HepG2 (cell line): ENCODE results near the gene ENSA. TPM values are rescaled to one million over a fixed set of nuclear protein-coding genes. Genes with fewer than 3 reads are reported as not detected.
A peak's percentile ranks its signal among the peaks of the same experiment; 100 is the strongest.
"Not testable (repeated sequence)": the region's sequence is repeated elsewhere in the genome, so short reads cannot be mapped to it uniquely, and the experiment has no call there.

Experiments used
- ATAC-seq: fragments of 200-7000 bp; cut with Tn5 transposase; 3 replicates; pipeline ENCODE4 v1.9.1; 2020; ENCODE audit warnings: mild to moderate bottlenecking, moderate library complexity
- BruUV-seq: library from RNA; stranded (reverse); fragments of 400-500 nt; replicated peaks from 2 replicates; lab custom pipeline; 2021; lab: Mats Ljungman, UMichigan
- CTCF ChIA-PET: fragments of 300-600 bp; formaldehyde crosslinking; extraction: SDS; loops from one replicate; lab custom pipeline; 2021; ENCODE audit warnings: low total read pairs, inconsistent platforms, low intra/inter-chr PET ratio; lab: Yijun Ruan, JAX
- POLR2A ChIA-PET: fragments of 350-600 bp; sonication (Branson Sonifier 250); formaldehyde crosslinking; loops from one replicate; lab custom pipeline; 2020; ENCODE audit warnings: antibody characterized with exemption, inconsistent platforms; lab: Yijun Ruan, JAX
- DNase-seq: peaks from one replicate; pipeline ENCODE4 v3.0.0-alpha.2; 2015; ENCODE audit warnings: low spot score
- FAIRE-seq: peaks from 3 replicates; lab custom pipeline; 2011; peaks lifted over from hg19 to GRCh38; lab: Jason Lieb, UNC
- H2AFZ ChIP-seq: one replicate; pipeline ENCODE4 v1.6.1; 2011; ENCODE audit warnings: low read length, inconsistent platforms
- H3K27ac ChIP-seq: fragments of 300-600 bp; 3 replicates; pipeline ENCODE4 v1.8.0; 2011; ENCODE audit warnings: mixed run types, mild to moderate bottlenecking, mixed read lengths, low read length, inconsistent platforms; ENCODE audit not compliant: insufficient read depth; ENCODE audit errors: extremely low read length
- H3K27me3 ChIP-seq, 2 experiments: fragments of 200-600 bp in 1 of 2; 2 replicates in 1 of 2; 3 replicates in 1 of 2; pipeline versions ENCODE4 v1.6.0 to v1.8.0; 2011; ENCODE audit warnings: low read length in 2 of 2, mild to moderate bottlenecking in 2 of 2, moderate library complexity in 2 of 2, inconsistent platforms in 1 of 2; ENCODE audit not compliant: insufficient read depth in 2 of 2, control insufficient read depth in 1 of 2
- H3K36me3 ChIP-seq, 2 experiments: fragments of 200-600 bp in 1 of 2; replicated peaks in 1 of 2; 2 replicates in 1 of 2; 3 replicates in 1 of 2; pipeline versions ENCODE4 v1.5.1 to v1.8.0; 2011; ENCODE audit warnings: low read length in 2 of 2, inconsistent platforms in 1 of 2; ENCODE audit not compliant: insufficient read depth in 2 of 2, control insufficient read depth in 1 of 2
- H3K4me1 ChIP-seq: 2 replicates; pipeline ENCODE4 v1.5.1; 2012; ENCODE audit warnings: low read length, inconsistent platforms; ENCODE audit not compliant: insufficient read depth
- H3K4me2 ChIP-seq: 2 replicates; pipeline ENCODE4 v1.6.0; 2011; ENCODE audit warnings: low read depth, low read length, inconsistent platforms
- H3K4me3 ChIP-seq, 3 experiments: fragments of 200-600 bp in 1 of 3; sonication (generic), shearing (Covaris generic) in 1 of 3; replicated peaks in 1 of 3; 2 replicates each; pipeline ENCODE4 v1.5.1; 2011 to 2016; ENCODE audit warnings: low read length in 3 of 3, inconsistent platforms in 2 of 3, low read depth in 2 of 3, mild to moderate bottlenecking in 2 of 3, control low read depth in 1 of 3, mixed read lengths in 1 of 3; ENCODE audit not compliant: insufficient read depth in 1 of 3
- H3K79me2 ChIP-seq: one replicate; pipeline ENCODE4 v1.6.1; 2011; ENCODE audit warnings: low read length, inconsistent platforms; ENCODE audit not compliant: insufficient read depth
- H3K9ac ChIP-seq: 2 replicates; pipeline ENCODE4 v1.6.0; 2011; ENCODE audit warnings: mild to moderate bottlenecking, low read depth, low read length, inconsistent platforms; ENCODE audit not compliant: insufficient read depth
- H3K9me3 ChIP-seq: 2 replicates; pipeline ENCODE4 v1.5.1; 2012; ENCODE audit warnings: mild to moderate bottlenecking, low read length
- H4K20me1 ChIP-seq: 2 replicates; pipeline ENCODE4 v1.6.0; 2011; ENCODE audit warnings: inconsistent platforms, mild to moderate bottlenecking, low read length, moderate library complexity; ENCODE audit not compliant: insufficient read depth
- ATF5 ChIP-seq: sonication (generic); formaldehyde crosslinking; IDR thresholded peaks from 2 replicates; pipeline ENCODE4 v1.4.0; 2020; ENCODE audit warnings: mild to moderate bottlenecking, low read depth, missing genetic modification reagents
- FLYWCH1 ChIP-seq: sonication (generic); formaldehyde crosslinking; IDR thresholded peaks from 2 replicates; pipeline ENCODE4 v1.8.1; 2023; ENCODE audit warnings: mild to moderate bottlenecking, missing genetic modification reagents
- HMG20A ChIP-seq: IDR thresholded peaks from 2 replicates; pipeline ENCODE4 v1.6.1; 2016; ENCODE audit warnings: borderline replicate concordance
- HNRNPUL1 ChIP-seq: fragments of 200-400 bp; formaldehyde crosslinking; IDR thresholded peaks from 2 replicates; pipeline ENCODE4 v1.6.1; 2017; ENCODE audit warnings: low read depth, mild to moderate bottlenecking, low read length, moderate library complexity
- KDM2A ChIP-seq: sonication (generic); formaldehyde crosslinking; IDR thresholded peaks from 2 replicates; pipeline ENCODE4 v1.4.0; 2020; ENCODE audit warnings: low read depth, missing genetic modification reagents, borderline replicate concordance
- KDM3A ChIP-seq: IDR thresholded peaks from 2 replicates; pipeline ENCODE4 v1.6.1; 2018; ENCODE audit warnings: low read depth, missing compliant biosample characterization
- MAF1 ChIP-seq: sonication (generic); formaldehyde crosslinking; IDR thresholded peaks from 2 replicates; pipeline ENCODE4 v1.5.0; 2020; ENCODE audit warnings: missing genetic modification reagents, borderline replicate concordance
- SIN3B ChIP-seq: fragments of 150-350 bp; IDR thresholded peaks from 2 replicates; pipeline ENCODE4 v1.6.1; 2014; ENCODE audit warnings: low read length
- SKIL ChIP-seq: sonication (generic); formaldehyde crosslinking; IDR thresholded peaks from 2 replicates; pipeline ENCODE4 v1.8.0; 2022; ENCODE audit warnings: missing genetic modification reagents, mild to moderate bottlenecking, moderate library complexity, borderline replicate concordance
- SOX5 ChIP-seq: IDR thresholded peaks from 2 replicates; pipeline ENCODE4 v1.6.1; 2016; ENCODE audit warnings: borderline replicate concordance
- ZFP36L1 ChIP-seq: sonication (generic); formaldehyde crosslinking; IDR thresholded peaks from 2 replicates; pipeline ENCODE4 v1.8.0; 2022; ENCODE audit warnings: mild to moderate bottlenecking, missing genetic modification reagents, moderate library complexity
- ZMAT5 ChIP-seq: sonication (generic); formaldehyde crosslinking; IDR thresholded peaks from 2 replicates; pipeline ENCODE4 v1.5.0; 2020; ENCODE audit warnings: mild to moderate bottlenecking, low read depth, missing genetic modification reagents, borderline replicate concordance
- ZMYM4 ChIP-seq: sonication (generic); formaldehyde crosslinking; IDR thresholded peaks from 2 replicates; pipeline ENCODE4 v1.8.1; 2023; ENCODE audit warnings: mild to moderate bottlenecking, missing genetic modification reagents
- ZNF17 ChIP-seq: sonication (generic); formaldehyde crosslinking; IDR thresholded peaks from 2 replicates; pipeline ENCODE4 v1.5.0; 2020; ENCODE audit warnings: mild to moderate bottlenecking, missing genetic modification reagents
- ZNF205 ChIP-seq: IDR thresholded peaks from 2 replicates; pipeline ENCODE4 v1.6.1; 2018; ENCODE audit warnings: missing biosample characterization, missing genetic modification reagents
- ZNF224 ChIP-seq: sonication (generic); formaldehyde crosslinking; IDR thresholded peaks from 2 replicates; pipeline ENCODE4 v1.5.0; 2020; ENCODE audit warnings: mild to moderate bottlenecking, missing genetic modification reagents
- ZNF337 ChIP-seq: sonication (generic); formaldehyde crosslinking; IDR thresholded peaks from 2 replicates; pipeline ENCODE4 v1.5.1; 2020; ENCODE audit warnings: missing genetic modification reagents, low read depth, mild to moderate bottlenecking, borderline replicate concordance
- ZNF792 ChIP-seq: IDR thresholded peaks from 2 replicates; pipeline ENCODE4 v1.6.1; 2016
- WGBS: methylation state at CpG from one replicate; pipeline ENCODE4 v1.1.6; 2017; ENCODE audit warnings: low lambda C conversion rate; 5-methylcytosine and 5-hydroxymethylcytosine counted together
- in situ Hi-C: cut with HindIII; loops from 2 replicates; pipeline ENCODE4 v1.10.0; 2017; ENCODE audit warnings: low pct_unique_long_range_greater_than_20kb; ENCODE audit not compliant: extremely low pct_ligation_motif_present
- intact Hi-C: fragments of 100-400 bp; cut with micrococcal nuclease; formaldehyde crosslinking; loops from one replicate; pipeline ENCODE4 v1.10.0; 2022; ENCODE audit not compliant: unreplicated experiment
- polyA plus RNA-seq, 8 experiments: library from polyadenylated mRNA; depleted of rRNA in 3 of 8; stranded (reverse) in 7 of 8; unstranded in 1 of 8; fragments of >200 nt; fragmentation: Illumina TruSeq in 4 of 8; extraction: Trizol in 4 of 8; gene quantifications; 2 replicates each; pipeline versions ENCODE4 v1.2.1 to v1.2.3, GENCODE V29; 2011 to 2016; ENCODE audit warnings: low read depth in 4 of 8, missing spikeins in 1 of 8, mixed read lengths in 1 of 8; ENCODE audit not compliant: insufficient read depth in 1 of 8
- total RNA-seq, 5 experiments: library from RNA; depleted of rRNA; stranded (reverse); fragments of >200 nt; fragmentation: Illumina TruSeq; extraction: Trizol; gene quantifications; 2 replicates each; pipeline ENCODE4 v1.2.3, GENCODE V29; 2016; ENCODE audit warnings: low read depth in 1 of 5

ENSA gene
- total and polyA plus RNA-seq, 2 of the 13 experiments (the other 11 are each of a cell fraction or from before 2014, with no cell fraction given) = 54.5 to 111 TPM

GRCh38 chr1:150603711-150604110, 25.7 kb downstream of the ENSA start:
- H2AFZ ChIP-seq = no peak overlapping the region
- peak overlapping the region; percentile 70; the same call in 1 of the 2 replicates for H3K4me2 ChIP-seq
- peak overlapping the region; percentile 89 for H3K27ac ChIP-seq
- FAIRE-seq (no peak), DNase-seq (no peak), ATAC-seq (no peak)
- no peak overlapping the region for H3K4me3 ChIP-seq
- WGBS = 77% methylated on average over 3 of the region's 3 CpGs
- BruUV-seq = no TSS peak
- CTCF ChIA-PET = no interaction called here
- POLR2A ChIA-PET = interaction anchor here (1.0 to 6.3 kb wide), 9 partner anchors 10 to 41 kb away, joined by 3 to 108 read pairs (median 6); partner anchors contain the start of genes ENSA and MCL1
- H4K20me1 ChIP-seq = no peaks in the 10 kb centered on the region
- no peak overlapping the region for H3K9ac ChIP-seq
- peaks cover 0 to 1% of the 10 kb centered on the region in 2 experiments; a peak in 3 of 5 replicates for H3K36me3 ChIP-seq
- in situ Hi-C loops = no loop called here
- intact Hi-C loops = no loop called here
- TF ChIP-seq FLYWCH1 (CRISPR knock-in tag) (no peak), MAF1 (CRISPR knock-in tag) (no peak), HMG20A (CRISPR knock-in tag) (no peak), ZFP36L1 (CRISPR knock-in tag) (no peak), SKIL (CRISPR knock-in tag) (no peak), ZMAT5 (CRISPR knock-in tag) (no peak), ATF5 (no peak), HNRNPUL1 (no peak), SIN3B (no peak), KDM3A (CRISPR knock-in tag) (no peak), SOX5 (no peak), ZMYM4 (no peak), ZNF17 (CRISPR knock-in tag) (no peak), ZNF337 (CRISPR knock-in tag) (no peak), ZNF205 (no peak), ZNF224 (CRISPR knock-in tag) (no peak), ZNF792 (no peak), KDM2A (CRISPR knock-in tag) (no peak)
- no peaks in the 10 kb centered on the region for H3K27me3 ChIP-seq
- H3K4me1 ChIP-seq = peaks cover 64% of the 10 kb centered on the region
- H3K9me3 ChIP-seq = no peaks in the 10 kb centered on the region
- H3K79me2 ChIP-seq = peaks cover 3% of the 10 kb centered on the region

GRCh38 chr1:150602372-150602771, 27.0 kb downstream of the ENSA start:
- H3K4me2 ChIP-seq, ATAC-seq, H3K36me3 ChIP-seq, DNase-seq, FAIRE-seq, H3K79me2 ChIP-seq, H3K9me3 ChIP-seq, H3K4me3 ChIP-seq, intact Hi-C loops, H3K9ac ChIP-seq, in situ Hi-C loops, BruUV-seq, H2AFZ ChIP-seq, H3K27me3 ChIP-seq, H3K27ac ChIP-seq, CTCF ChIA-PET, H4K20me1 ChIP-seq: not testable (repeated sequence)
- H3K4me1 ChIP-seq = peaks cover 77% of the 10 kb centered on the region
- POLR2A ChIA-PET = interaction anchor here (0.8 to 6.3 kb wide), 3 partner anchors 10 to 31 kb away, joined by 3 to 108 read pairs (median 3); partner anchors contain the start of gene MCL1
- over 99% methylated on average over 12 of the region's 12 CpGs for WGBS
